NCI-H2081 (cell line): ENCODE measurements around the gene COG7.
"Not testable (repeated sequence)": the region's sequence is repeated elsewhere in the genome, so short reads cannot be mapped to it uniquely, and the experiment has no call there.

Experiments used
- DNase-seq, 2 experiments: peaks; one replicate each; lab custom pipeline; 2025; lab: John Stamatoyannopoulos, UW

COG7 gene

DNA sequence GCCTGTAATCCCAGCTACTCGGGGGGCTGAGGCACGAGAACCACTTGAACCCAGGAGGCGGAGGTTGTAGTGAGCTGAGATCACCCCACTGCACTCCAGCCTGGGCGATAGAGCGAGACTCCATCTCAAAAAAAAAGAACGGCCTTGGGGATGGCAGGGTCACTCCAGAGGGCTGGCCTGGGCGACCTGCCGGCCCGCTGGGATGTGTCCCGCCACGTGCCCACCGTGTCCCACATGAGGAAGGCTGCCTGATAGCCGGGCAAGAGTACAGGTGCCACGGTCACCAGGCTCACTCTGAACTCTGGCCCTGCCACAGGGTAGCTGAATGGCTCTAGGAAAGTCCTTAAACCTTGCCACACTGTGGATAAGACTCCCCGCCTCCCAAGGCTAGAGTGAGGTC, 67.5 kb downstream of the COG7 start:
- DNase-seq = no peak

DNA sequence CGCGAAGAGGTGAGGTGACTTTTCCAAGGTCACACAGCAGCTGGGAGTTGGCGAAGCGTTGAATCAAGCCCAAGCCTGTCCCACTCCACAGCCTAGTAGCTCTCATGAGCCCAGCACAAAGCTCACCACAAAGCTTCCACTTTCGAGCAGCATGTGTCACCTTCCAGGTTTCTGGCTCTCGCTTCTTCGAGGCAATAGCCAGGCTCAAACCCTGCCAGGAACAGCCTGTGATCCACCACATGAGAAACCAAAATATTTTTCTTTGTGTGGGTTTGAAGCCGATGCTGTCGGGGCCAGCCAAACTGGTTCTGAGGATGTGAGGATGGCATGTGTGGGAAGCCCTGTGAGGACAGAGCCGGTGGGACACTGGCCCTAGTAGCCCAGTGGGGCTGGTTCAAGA, 68.1 kb downstream of the COG7 start:
- no peak for DNase-seq

DNA sequence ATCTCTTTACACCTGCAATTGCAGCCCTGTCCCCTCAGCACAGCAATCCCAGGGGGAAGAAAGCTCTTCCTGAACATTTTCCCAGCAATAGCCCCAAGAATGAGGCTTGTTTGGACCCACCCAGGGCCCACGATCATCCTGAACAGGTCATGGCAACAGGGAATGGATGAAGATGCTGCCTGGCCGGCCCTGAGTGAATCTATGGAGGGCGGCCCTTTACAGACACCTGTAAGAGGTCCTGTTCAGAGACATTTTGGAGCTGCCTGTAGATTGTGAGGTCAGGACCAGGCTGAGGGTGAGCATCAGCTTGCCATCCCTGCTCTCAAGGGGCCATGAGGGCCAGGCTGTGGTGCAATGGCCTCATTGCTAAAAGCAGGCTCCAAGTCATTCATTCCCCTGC, 69.1 kb downstream of the COG7 start:
- DNase-seq = no peak

DNA sequence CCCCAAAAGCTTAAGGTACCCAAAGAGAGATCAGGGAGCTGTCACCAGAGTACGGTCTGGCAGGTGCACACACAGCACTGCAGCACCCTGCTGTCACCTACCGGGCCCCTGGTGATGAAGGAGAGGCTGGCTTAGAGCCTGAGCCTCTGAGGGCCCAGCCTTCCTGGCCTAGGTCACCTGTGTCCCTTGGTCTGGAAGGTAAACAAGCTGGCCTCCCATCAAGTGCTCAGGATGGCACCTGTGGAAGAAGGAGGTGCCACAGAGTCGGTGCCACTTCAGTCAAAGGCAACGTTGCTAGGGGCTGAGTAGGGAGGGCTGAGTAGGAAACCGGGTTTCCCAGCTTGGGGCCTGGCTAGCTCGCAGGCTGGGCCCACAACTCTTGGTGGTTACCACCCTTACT, 70.7 kb downstream of the COG7 start:
- DNase-seq = peak in 1 of 2 experiments; percentile 20

DNA sequence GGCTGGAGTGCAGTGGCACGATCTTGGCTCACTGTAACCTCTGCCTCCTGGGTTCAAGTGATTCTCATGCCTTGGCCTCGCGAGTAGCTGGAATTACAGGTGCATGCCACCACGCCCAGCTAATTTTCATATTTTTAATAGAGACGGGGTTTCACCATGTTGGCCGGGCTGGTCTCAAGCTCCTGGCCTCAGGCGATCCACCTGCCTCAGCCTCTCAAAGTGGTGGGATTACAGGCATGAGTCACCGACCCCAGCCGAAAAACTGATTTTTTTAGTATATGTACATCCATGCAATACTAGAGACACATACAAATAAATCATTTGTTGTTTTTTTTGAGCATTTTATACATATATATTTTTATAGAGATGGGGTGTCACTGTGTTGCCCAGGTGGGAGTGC, 71.3 kb downstream of the COG7 start:
- not testable (repeated sequence) for DNase-seq

DNA sequence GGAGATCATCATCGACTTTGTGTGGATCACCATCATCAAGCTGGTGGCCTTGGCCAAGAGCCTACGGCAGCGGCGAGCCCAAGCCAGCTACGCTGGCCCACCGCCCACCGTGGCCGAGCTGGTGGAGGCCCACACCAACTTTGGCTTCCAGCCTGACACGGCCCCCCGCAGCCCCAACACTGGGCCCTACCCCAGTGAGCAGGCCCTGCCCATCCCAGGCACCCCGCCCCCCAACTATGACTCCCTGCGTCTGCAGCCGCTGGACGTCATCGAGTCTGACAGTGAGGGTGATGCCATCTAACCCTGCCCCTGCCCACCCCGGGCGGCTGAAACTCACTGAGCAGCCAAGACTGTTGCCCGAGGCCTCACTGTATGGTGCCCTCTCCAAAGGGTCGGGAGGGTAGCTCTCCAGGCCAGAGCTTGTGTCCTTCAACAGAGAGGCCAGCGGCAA, 72.5 kb downstream of the COG7 start:
- no peak for DNase-seq

DNA sequence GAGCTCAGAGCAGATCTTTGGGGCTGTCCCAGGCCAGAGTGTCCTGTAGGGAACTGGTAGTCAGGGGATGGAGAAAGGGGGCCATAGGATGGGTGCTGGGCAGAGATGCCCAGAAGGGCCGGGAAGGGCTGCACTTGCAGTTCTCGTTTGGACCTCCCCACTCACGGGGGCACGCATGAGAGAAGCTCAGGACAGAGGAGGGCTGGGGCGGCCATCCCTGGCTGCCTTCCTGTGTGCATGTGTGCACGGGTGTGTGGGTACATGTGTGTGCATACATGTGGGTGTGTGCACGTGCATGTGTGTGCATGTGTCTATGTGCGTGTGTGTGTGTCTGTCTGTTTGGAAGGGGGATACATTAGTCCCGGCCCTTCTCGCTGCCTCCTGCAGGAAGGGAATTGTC, 73.3 kb downstream of the COG7 start:
- DNase-seq = no peak

DNA sequence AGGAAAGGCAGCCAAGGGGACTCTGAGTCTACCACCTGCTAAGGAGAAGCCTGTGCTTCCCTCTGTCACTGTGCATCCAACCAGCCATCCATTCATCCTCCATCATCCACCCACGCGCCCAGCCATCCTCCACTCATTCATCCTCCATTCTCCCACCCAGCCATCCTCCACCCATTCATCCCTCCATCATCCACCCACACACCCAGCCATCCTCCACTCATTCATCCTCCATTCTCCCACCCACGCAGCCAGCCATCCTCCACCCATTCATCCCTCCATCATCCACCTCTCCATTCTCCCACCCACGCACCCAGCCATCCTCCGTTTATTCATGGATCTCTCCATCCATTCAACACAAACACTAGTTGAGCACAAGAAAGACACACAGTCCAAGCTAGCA, 74.1 kb downstream of the COG7 start:
- no peak for DNase-seq

DNA sequence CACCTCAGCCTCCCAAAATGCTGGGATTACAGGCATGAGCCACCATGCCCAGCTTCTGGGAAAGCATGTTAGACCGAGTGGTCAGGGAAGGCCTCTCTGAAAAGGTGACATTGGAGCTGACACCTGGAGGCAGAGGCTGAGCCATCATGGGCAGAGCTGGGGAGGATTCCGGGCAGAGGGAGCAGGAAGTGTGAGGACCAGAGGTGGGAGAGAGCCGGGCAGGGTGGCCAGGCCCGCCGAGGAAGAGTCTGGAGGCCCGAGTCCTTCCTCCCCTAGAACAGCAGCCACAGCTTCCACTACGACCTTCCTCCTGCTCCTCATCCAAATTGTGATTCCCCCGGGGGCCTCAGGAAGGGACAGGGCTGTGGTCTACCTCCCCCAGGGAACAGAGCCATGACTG, 74.7 kb downstream of the COG7 start:
- DNase-seq = no peak

DNA sequence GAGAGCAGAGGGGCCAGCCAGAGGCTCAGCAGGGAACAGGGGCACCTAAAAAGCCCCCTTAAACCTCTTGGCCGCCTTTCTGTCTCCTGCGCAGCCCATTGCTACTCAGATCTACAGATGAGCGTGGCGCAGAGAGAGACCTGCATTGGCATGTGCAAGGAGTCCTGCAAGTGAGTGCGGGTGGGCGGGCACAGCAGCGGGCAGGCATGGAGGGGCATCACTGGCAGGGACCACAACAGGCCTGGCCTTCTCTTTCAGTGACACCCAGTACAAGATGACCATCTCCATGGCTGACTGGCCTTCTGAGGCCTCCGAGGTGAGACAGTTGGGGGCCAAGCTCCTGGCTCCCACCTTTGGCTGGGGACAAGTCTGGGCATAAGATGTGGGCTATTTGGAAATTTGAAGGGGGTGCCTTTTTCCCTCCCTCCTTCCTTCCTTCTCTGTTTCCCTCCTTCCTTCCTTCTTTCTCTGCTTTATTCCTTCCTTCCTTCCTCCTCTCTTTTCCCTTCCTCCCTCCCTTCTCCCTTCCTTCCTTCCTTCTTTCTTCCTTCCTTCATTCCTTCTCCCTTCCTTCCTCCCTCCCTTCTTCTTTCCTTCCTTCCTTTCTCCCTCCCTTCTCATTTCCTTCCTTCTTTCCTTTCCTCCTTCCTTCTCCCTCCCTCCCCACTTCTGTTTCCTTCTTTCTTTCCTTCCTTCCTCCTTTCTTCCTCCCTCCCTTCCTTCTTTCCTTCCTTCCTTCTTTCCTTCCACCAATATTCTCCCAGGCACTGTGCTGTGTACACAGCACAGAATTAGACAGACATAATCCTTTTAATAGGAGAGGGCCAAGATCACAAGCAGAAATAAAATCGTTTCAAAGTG, 75.7 kb downstream of the COG7 start:
- no peak for DNase-seq

DNA sequence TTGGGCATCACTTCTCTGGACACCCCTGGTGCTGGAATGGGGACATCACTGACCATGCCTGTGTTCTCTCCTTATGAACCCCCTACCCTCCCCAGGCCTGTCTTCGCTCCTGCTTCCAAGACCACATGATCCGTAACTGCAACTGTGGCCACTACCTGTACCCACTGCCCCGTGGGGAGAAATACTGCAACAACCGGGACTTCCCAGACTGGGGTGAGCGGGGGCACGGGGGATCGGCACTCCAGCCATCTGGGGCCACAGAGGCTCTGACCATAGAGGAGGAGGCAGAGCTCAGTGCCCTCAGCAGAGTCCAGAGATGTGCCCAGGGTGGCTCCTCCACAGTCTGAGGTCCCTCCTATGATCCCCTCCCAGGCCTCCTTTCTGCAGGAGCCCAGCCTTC, 77.3 kb downstream of the COG7 start:
- no peak for DNase-seq

DNA sequence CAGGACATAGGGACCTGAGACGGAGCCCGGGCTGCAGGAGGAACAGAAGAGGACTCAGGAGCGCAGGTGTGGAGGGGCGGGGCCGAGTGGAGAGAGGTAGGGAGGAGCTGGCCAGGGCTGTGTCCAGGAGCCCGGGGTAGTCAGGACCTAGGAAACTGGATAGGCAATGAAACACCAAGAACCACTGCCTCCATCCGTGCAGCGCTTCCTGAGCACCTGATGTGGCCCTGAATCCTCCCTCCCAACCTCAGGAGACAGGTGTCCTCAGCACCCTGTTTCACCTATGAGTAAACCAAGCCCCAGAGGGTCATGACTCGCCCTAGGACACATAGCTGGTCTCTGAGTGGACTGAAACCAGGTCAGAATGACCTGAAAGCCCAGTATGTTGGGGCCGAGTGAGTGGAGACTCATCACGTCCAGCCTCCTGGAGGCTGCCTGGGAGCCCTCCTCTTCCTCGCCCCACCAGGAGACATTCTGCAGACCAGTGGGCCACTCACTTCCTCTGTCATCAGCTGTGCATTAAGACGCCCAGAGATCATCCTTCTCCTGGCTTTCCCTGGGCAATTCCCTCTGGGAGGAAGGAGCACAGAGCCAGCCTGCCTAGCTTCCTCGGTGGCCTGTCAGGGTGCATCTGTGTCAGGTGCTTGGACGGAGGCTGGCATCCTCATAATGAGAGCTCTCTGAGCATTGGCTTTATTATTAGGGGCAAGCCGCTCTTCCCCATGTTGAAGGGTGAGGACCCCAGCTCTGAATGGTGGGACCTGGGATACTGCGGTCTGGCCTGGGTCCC, 78.1 kb downstream of the COG7 start:
- no peak for DNase-seq

DNA sequence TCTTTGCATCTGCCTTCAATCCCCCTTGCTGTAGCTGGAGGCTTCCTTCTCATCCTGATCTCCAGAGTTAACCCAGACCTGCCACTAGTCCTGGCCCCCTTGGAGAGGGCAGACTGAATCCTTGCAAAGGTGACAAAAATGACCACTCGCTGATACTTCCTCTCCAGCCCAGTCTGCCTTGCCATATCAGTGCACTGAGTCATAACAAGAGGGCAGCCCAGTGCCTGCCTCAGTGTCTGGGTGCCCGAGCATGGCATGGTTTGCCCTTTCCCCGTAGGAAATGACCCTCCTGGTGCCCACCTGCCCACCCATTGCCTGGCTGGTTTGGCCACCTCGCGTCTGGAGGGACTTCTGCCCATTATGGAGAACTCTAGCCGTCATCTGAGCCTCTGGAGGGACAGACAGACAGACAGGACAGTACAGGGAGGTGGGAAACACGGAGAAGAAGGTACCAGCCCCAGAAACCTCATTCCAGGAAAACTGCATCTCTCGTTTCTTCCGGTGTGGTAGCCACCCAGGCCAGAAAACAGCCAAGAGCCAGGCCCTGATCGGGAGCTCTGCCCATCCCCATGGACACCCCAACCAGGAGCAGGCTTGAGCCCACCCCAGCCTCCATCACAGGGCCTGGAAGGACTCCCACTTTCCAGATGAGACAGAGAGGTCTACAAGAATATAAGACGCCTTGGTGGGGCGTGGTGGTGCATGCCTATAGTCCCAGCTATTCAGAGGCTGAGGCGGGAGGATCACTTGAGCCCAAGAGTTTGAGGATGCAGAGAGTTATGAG, 79.4 kb downstream of the COG7 start:
- DNase-seq = no peak

DNA sequence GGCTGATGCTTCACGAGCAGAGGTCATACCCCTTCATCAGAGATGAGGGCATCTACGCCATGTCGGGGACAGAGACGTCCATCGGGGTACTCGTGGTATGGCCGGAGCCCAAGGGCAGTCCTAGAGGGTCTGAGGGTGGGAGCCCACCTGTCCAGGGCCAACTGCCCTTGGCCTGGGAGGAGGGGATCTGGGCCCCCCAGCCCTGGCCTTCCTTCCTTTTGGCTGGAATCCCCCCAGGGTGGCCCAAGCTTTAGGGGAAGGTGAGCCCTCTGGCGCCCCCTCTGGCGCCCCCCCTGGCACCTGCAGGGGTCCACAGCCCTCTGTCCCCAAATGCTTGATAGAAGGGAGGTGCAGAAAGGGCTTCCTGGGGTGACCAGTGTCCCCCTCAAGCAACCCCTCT, 81.6 kb downstream of the COG7 start:
- DNase-seq = no peak

DNA sequence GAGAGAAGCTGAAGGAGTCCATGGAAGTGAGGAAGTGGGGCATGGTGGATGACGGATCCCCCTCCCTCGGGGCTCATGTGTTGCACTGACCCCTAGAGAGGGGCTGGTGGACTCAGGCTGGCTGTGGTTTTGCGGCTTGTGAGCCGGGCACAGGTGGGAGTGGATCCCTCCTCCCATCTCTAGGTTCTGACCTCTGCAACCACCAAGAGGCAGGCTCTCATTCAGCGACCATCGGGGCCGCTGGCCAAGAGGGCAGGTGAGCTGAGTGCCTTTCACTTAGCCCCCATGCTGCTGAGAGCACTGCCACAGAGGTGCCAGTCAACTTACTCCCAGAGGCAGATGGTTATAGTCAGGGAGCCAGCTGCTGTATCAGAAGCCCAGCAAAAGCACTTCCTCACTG, 83.6 kb downstream of the COG7 start:
- no peak for DNase-seq

DNA sequence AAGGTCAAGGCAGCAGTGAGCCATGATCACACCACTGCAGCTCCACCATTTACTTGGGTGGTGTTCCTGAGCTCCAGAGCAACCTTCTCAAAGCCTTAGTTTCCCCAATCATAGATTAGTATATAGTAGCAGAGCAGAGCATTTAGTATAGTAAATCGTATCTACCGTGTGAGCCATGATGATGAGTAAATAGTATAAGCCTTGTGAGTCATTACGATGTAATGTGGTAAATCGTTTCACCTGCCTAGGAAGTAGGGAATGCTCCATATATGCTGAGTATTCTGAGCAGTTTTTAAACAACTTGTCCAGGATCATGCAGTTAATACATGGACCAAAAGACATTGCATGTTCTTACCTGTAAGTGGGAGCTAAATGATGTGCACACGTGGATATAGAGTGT, 84.5 kb downstream of the COG7 start:
- no peak for DNase-seq

DNA sequence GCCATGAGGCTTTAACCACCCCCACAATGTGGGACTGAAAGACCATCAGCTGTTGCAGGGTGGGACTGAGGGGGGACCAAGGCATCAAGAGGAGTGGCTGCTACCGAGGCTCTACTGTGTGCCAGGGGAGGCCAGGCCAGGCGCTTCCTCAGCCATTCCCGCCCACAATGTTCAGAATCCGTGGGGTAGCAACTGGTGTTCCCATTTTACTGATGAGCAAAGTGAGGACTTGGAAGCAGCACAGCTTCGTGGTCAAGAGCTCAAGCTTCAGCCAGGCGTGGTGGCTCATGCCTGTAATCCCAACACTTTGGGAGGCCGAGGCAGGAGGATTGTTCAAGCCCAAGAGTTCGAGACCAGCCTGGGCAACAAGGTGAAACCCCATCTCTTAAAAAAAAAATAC, 85.0 kb downstream of the COG7 start:
- no peak for DNase-seq

DNA sequence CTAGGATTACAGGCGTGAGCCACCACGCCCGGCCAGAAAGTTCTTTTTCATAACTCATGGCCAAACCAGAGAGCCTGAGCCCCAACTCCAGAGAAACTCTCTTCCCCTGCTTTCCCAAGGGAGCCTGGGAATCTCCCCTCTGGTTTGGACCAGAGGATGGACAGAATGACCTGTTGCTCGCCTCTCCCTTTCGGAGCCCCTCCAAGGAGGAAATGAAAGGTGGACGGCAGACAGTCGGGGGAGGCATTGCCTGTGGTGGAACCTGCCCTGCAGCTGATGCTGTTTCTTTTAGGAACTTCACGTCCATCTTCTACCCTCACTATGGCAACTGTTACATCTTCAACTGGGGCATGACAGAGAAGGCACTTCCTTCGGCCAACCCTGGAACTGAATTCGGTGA, 85.4 kb downstream of the COG7 start:
- DNase-seq = no peak

DNA sequence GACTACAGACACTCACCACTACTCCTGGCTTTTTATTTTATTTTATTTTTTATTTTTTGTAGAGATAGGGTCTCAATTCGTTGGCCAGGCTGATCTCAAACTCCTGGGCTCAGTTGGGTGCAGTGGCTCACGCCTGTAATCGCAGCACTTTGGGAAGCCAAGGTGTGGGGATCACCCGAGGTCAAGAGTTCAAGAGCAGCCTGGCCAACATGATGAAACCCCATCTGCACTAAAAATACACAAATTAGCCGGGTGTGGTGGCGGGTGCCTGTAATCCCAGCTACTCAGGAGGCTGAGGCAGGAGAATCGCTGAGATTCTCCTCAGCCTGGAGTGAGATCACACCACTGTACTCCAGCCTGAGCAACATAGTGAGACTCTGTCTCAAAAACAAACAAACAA, 86.6 kb downstream of the COG7 start:
- DNase-seq = not testable (repeated sequence)

DNA sequence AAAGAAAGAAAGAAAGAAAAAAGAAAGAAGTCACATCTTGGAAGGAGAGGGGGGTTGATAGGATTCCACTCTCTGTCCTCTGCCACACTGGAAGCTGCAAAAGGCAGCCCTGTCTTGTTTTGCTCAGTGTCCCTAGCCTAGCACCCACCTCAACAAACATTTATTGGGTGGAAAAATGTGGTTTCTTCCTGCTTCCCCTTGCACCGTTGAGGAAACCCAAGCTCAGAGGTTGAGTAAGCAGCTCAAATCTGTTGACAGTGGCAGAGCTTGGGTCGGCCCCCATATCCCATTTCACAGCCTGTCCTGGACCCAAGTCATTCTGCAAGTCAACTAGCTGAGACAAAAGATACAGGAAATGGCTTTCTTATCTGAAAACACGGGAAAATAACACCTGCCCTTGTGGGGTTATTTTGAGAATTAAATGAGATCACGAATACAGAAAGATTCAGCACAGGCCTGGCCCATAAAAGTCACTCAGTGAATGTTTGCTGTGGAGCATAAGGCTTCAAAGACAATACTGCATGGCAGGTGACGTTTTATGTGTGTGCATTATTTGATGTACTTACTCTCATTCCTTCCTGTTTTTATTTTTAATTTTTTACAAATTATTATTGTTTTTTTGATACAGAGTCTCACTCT, 87.3 kb downstream of the COG7 start:
- peak in 1 of 2 experiments; percentile 61 for DNase-seq

DNA sequence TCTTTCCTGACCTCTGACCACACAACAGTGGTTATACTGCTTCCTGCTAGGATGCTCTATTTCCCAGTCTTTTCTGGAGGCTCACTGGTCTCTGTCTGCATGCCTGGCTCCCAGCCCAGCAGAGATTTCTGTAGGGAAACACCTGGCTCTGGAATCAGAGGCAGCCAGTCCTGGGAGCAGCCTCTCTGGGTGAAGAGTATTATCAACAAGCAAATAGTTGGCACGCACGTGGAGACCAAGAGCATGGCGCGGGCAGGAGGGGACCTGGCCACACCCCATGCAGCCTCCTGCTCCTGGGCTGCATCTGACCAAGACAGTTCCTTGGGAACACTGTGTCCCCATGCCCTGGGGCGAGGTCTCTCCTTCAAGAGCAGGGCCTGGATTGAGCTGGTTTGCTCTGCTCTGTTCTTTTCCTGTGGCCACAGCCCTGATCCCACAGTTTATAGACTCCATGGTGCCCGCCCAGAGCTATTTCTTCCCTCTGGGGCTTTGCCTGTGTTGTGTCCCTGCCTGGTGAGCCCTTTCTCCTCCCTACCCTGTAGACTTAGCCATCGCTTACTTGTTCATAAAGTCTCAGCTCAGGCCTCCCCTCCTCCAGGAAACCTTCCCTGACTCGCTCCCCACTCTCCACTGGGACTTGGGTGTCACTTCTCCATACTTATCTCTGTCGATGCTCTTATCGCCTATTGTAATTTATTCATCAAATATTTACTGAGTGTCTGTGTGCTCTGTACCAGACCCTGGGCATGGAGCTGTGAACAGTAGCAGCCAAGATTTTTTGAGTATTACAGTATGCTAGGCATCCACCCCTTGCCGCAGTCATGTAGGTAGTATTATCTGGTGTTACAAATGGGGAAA, 90.3 kb downstream of the COG7 start:
- DNase-seq = peak; percentile 29 to 82
